GM12872 (cell line): ENCODE results near the gene SMIM27.

Experiments used
- CTCF ChIP-seq: IDR thresholded peaks from 3 replicates; pipeline ENCODE4 v1.5.1; 2011; ENCODE audit warnings: low read depth, mild to moderate bottlenecking, low read length, moderate library complexity; ENCODE audit not compliant: insufficient read depth

The SMIM27 gene

DNA sequence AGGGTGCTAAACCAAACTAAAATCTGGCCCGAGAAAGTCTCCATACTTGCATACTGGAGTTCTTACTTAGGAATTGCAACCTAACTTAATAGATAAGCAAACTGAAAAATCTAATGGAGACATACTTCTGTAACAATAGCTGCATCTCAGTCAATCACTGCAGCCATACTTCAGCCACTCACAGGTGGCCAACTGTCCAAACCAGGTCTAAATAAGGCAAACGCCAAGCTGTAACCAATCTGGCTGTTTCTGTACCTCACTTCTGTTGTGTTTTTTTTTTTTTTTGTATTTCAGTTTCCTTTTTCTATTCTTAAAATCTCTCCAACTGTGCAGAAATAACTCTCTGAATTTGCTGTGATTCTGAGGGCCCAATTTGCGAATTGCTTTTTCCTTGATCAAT lies 25.2 kb downstream of the SMIM27 start:
- TF ChIP-seq CTCF: no peak

DNA sequence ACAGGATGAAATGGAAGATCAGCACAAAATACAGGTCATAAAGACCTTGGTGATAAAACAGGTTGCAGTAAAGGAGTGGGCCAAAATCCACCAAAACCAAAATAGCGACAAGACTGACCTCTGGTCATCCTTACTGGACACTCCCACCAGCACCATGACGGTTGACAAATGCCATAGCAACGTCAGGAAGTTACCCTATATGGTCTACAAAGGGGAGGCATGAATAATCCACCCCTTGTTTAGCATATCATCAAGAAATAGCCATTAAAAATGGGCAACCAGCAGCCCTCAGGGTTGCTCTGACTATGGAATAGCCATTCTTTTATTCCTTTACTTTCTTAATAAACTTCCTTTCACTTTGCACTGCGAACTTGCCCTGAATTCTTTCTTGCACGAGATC lies 26.8 kb downstream of the SMIM27 start:
- no peak for TF ChIP-seq CTCF

DNA sequence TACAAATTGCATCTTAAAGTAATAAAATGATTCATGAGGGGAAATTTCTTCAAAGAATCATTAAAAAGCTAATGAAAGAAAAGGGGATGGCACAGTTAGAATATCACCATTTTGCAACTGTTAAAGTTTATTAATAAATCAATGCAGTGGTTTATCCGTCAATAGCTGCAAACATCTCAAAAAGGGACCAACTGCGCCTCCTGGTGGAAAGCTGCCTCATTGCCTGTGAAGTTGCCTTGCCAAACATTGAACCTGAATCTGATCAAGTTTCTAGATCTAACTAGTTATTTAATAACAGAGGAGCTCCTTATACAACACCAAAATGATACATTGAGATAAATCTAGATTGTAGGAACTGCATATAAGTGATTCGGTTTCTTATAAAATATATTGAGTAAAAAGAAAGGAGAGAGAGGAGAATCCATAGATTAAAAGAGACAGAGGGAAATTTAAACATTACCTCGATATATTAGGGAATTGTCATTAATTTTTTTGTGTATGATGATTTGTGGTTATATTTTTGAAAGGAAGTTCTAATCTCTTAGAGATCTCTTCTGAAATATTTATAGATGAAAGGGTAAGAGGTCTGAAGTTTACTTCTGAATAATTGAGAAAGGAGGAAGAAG lies 27.7 kb downstream of the SMIM27 start:
- TF ChIP-seq CTCF: peak; percentile 94

DNA sequence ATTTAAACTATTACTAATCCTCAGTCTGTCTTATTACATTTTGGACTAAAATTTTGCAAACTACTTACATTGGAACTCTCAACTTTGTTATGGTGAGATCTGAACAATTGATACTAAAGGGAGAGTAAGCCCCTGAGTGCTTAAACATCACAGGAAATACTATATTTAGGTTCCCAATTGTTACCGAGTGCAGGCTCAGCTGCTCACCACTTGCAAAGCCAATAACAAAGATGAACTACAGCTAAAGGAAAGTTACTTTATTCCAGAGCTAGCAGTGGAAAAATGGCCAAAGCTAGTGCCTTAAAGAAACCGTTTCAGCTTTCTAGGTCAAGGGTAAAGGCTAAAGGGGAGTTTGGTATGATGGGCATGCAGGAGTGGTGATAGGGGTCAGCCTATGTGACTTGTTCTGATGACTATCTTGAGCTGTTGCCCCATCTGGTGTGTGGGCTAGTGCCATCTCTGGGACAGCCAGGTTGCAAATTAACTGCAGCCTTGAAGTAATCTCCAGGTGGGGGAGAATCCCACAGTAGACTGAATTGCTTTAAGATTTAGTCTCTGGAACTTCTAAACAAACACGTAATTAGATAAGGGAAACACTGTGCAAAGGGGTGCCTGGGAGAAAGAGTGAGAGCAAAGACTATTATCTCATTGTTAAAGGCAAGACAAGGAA lies 28.6 kb downstream of the SMIM27 start:
- peak; percentile 7; the same call in 1 of the 3 replicates for TF ChIP-seq CTCF

GRCh38 chr9:32581512-32582143 lies 29.5 kb downstream of the SMIM27 start:
- peak; percentile 77 for TF ChIP-seq CTCF

DNA sequence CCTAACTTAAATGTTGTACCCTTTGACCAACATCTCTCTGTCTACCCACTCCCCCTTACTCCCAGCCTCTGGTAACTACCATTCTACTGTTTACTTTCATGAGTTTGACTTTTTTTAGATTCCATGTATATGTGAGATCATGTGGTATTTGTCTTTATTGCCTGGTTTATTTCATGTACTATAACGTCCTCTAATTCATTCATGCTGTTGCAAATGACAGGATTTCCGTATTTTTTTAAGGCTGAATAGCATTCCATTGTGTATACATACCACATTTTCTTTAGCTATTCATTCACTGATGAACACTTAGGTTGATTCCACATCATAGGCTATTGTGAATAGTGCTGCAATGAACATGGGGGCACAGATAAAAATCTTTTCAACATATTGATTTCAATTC lies 32.7 kb downstream of the SMIM27 start:
- no peak for TF ChIP-seq CTCF

- no peak for TF ChIP-seq CTCF
Measured at GRCh38 chr9:32587901-32588300, 35.8 kb downstream of the SMIM27 start.
